GM10847 (cell line): ENCODE results near the gene YY1.

Experiments used
- POLR2A ChIP-seq: IDR thresholded peaks from 2 replicates; pipeline ENCODE4 v1.6.1; 2011; ENCODE audit not compliant: insufficient read length; ENCODE audit errors: extremely low read depth

Gene YY1

GRCh38 chr14:100297320-100298300, 58.7 kb downstream of the YY1 start:
- no peak for TF ChIP-seq POLR2A

GRCh38 chr14:100298551-100299237, 59.8 kb downstream of the YY1 start:
- TF ChIP-seq POLR2A, result no peak

GRCh38 chr14:100299238-100299560, 60.3 kb downstream of the YY1 start:
- no peak for TF ChIP-seq POLR2A

DNA sequence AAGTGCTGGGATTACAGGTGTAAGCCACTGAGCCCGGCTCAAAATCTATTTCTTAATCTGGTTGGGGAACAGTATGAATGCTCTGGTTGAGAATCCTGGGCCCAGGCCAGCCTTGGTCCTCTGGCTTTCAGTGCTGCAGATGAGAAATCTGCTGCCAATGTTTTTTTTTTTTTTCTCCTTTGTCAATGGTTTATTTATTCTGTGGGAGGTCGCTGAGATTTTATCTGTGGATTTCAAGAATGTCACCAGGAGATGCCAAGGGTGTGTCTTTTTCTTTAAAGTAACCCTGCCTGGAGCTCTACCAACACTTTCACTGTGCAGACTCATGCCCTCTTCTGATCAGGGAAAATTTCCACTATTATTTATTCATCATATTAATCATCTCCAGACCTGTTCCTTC, 63.7 kb downstream of the YY1 start:
- TF ChIP-seq POLR2A, result no peak

GRCh38 chr14:100303179-100303578, 64.2 kb downstream of the YY1 start:
- TF ChIP-seq POLR2A, result no peak

GRCh38 chr14:100303925-100304324, 65.0 kb downstream of the YY1 start:
- TF ChIP-seq POLR2A, result no peak

GRCh38 chr14:100304825-100305323, 65.9 kb downstream of the YY1 start:
- TF ChIP-seq POLR2A, result no peak

- TF ChIP-seq POLR2A, result no peak
Observed at GRCh38 chr14:100305324-100306100, 66.6 kb downstream of the YY1 start.

GRCh38 chr14:100306101-100306997, 67.4 kb downstream of the YY1 start, which contains the start of gene SLC25A29:
Gene SLC25A29, minus strand, starts transcription at chr14:100306444. Its CDS starts 212 bp downstream, at chr14:100306232.
- TF ChIP-seq POLR2A, result peak; percentile 34

DNA sequence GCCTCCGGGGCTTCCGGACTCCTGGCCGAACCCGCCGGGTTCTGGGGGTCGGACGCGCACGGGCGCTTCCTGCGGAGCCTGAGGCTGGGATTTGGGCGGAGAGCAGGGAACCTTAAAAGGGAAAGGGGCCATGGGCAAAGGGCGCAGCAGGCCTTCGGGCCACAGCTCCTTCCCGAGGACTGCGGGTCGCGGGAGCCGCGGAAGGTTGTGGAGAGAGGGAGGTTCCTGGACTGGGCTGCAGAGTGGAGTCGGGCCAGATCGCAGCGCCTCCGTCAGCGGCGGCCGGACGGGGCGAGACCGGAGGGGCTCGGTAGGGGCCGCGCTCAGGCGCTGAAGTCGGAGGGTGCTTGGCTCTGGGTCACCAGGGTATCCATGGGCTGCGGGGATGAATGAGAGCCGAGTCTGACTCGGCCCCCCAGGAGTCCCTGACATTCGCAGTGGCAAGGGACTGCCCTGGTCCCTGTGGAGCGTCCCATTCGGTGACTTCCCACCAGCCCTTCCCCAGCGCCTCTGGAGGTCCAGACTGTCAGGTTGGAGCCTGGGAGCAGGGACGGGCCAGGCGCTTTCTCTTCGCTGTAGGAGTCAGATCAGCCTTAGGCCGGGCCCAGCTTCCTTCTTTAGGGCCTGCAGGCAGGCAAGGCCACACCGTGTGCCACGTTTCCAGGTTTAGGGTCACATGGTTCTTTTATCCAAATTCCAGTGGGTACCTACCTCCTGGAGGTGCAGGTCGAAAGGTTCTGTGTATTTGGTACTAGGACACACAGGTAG, 68.2 kb downstream of the YY1 start:
- TF ChIP-seq POLR2A, result no peak

- TF ChIP-seq POLR2A, result no peak
Observed at GRCh38 chr14:100307766-100308426, 69.0 kb downstream of the YY1 start.

- no peak for TF ChIP-seq POLR2A
Observed at GRCh38 chr14:100309028-100309737, 70.2 kb downstream of the YY1 start.
